GM06990 (cell line): ENCODE measurements around the gene OTOP1.
"Not testable (repeated sequence)": the region's sequence is repeated elsewhere in the genome, so short reads cannot be mapped to it uniquely, and the experiment has no call there.

Experiments used
- DNase-seq: peaks from one replicate; pipeline ENCODE4 v3.0.0-alpha.2; 2011; ENCODE audit not compliant: insufficient read length; ENCODE audit errors: extremely low read depth
- H3K27me3 ChIP-seq: replicated peaks from 2 replicates; pipeline ENCODE4 v1.6.0; 2011; ENCODE audit warnings: low read length; ENCODE audit not compliant: control insufficient read depth, insufficient read depth
- H3K36me3 ChIP-seq: 2 replicates; pipeline ENCODE4 v1.5.1; 2011; ENCODE audit warnings: low read length; ENCODE audit not compliant: control insufficient read depth, insufficient read depth
- H3K4me3 ChIP-seq: replicated peaks from 2 replicates; pipeline ENCODE4 v1.5.1; 2011; ENCODE audit warnings: low read depth, mild to moderate bottlenecking, control low read depth, low read length
- TF ChIP-seq, protein P1 (sequence below): IDR thresholded peaks from 2 replicates; pipeline ENCODE4 v1.5.1; 2011; ENCODE audit warnings: low read length, control low read depth, mild to moderate bottlenecking, inconsistent platforms; ENCODE audit not compliant: insufficient read depth, poor library complexity, severe bottlenecking

OTOP1 gene

DNA sequence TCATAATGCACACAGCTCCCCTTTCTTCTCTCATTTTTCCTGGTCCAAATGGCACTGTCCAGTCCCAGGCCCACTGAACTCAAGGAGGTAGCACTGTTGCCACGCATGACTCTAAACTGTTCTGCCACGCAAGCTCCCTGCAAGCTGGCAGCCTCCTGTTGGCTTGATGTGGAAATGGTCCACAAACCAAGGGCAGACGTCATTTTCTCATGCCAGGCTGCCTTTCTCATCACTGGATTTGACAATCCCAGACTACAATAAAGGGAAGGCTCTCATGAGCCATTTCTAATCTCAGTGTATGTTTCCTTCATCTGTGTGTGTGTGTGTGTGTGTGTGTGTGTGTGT is 22.4 kb downstream of the OTOP1 start:
- DNase-seq = no peak
- H3K27me3 ChIP-seq = no peaks in the 10 kb centered on the region; the same call in 1 of the 2 replicates
- no peak overlapping the region for H3K4me3 ChIP-seq
- TF ChIP-seq, protein P1, sequence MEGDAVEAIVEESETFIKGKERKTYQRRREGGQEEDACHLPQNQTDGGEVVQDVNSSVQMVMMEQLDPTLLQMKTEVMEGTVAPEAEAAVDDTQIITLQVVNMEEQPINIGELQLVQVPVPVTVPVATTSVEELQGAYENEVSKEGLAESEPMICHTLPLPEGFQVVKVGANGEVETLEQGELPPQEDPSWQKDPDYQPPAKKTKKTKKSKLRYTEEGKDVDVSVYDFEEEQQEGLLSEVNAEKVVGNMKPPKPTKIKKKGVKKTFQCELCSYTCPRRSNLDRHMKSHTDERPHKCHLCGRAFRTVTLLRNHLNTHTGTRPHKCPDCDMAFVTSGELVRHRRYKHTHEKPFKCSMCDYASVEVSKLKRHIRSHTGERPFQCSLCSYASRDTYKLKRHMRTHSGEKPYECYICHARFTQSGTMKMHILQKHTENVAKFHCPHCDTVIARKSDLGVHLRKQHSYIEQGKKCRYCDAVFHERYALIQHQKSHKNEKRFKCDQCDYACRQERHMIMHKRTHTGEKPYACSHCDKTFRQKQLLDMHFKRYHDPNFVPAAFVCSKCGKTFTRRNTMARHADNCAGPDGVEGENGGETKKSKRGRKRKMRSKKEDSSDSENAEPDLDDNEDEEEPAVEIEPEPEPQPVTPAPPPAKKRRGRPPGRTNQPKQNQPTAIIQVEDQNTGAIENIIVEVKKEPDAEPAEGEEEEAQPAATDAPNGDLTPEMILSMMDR = no peak
- no peaks in the 10 kb centered on the region for H3K36me3 ChIP-seq

DNA sequence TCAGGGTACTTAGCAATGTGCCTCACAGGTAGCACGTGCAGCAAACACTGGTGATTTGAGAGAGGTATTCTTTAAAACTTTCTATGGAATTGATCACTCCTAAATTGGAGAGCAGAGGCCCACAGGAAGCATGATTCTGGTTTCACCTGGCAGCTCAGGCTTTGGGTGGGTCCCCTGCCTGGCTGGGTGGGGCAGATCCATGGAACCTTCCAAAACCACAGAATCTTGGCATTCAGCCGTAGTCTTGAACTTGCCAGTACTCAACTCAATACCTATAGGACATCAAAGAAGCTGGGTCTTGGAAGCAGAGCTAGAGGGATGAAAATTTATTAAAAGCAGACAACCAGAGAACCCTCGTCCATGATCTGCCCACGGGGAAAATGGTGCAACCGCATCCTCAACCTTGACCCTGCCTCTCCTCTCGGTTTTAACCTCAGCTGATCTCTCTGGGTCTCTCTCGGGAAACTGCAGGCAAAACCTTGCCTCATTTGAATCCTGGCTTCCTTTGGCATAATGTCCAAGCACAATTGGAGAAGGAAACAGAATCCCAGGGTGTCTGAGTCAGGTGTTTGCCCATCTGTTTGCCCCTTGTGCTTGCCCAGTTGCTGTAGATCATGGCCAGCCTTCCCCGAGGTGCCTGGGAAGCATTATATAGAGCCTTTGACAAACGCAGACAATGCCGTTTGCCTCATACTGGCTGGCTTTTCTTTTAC is 22.9 kb downstream of the OTOP1 start:
- H3K4me3 ChIP-seq = no peak overlapping the region
- TF ChIP-seq, protein P1 = no peak
- no peaks in the 10 kb centered on the region for H3K36me3 ChIP-seq
- DNase-seq = no peak
- no peaks in the 10 kb centered on the region; the same call in 1 of the 2 replicates for H3K27me3 ChIP-seq

DNA sequence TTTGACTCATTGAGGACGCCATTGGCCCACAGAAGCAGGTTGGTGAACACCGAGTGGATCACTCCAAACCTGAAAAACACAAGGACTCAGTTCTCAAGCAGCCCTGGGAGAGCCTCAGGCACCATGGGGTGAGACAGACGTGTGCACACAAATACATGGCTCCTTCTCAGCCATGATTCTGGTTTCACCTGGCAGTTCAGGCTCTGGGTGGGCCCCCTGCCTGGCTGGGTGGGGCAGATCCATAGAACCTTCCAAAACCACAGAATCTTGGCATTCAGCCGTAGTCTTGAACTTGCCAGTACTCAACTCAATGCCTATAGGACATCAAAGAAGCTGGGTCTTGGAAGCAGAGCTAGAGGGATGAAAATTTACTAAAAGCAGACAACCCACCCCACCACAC is 24.2 kb downstream of the OTOP1 start:
- H3K36me3 ChIP-seq = no peaks in the 10 kb centered on the region
- TF ChIP-seq, protein P1 = no peak
- DNase-seq = no peak
- no peaks in the 10 kb centered on the region; the same call in 1 of the 2 replicates for H3K27me3 ChIP-seq
- no peak overlapping the region for H3K4me3 ChIP-seq

DNA sequence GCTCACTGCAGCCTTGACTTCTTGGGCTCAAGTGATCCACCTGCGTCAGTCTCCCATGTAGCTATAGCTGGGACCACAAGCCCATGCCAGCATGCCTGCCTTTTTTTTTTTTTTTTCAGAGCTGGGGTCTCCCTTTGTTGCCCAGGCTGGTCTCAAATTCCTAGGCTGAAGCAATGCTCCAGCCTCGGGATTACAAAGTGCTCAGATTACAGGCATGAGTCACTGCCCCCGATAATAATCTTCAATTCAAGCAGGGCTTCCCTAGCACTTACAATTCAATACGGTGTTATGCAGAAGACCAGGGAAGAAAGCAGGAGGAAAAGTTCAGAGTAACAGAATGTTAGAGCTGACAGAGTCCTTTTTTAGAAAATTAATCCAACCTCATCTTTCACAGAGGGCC is 26.1 kb downstream of the OTOP1 start:
- no peak for DNase-seq
- H3K4me3 ChIP-seq = no peak overlapping the region
- no peaks in the 10 kb centered on the region for H3K36me3 ChIP-seq
- TF ChIP-seq, protein P1 = no peak
- H3K27me3 ChIP-seq = no peaks in the 10 kb centered on the region; the same call in 1 of the 2 replicates

DNA sequence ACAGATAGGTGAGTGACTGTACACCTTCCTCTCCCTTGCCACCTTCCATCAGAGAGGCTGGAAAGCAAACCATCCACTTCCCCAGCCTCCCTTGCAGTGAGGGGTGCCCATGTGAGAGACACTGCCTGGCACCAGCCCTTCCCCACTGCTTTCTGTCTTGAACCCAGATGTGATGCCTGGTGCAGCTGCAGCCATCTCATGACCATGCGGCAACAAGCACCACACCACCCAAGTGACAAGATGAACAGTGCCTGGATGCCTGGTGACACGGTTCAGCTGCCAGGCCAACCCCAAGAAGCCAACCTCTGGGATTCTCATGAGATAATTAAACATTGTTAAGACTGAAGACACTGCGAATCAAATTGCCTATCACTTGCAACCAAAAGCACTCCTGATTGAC is 31.4 kb downstream of the OTOP1 start:
- TF ChIP-seq, protein P1 = no peak
- no peak overlapping the region for H3K4me3 ChIP-seq
- H3K27me3 ChIP-seq = no peaks in the 10 kb centered on the region; the same call in 1 of the 2 replicates
- no peak for DNase-seq
- no peaks in the 10 kb centered on the region for H3K36me3 ChIP-seq

DNA sequence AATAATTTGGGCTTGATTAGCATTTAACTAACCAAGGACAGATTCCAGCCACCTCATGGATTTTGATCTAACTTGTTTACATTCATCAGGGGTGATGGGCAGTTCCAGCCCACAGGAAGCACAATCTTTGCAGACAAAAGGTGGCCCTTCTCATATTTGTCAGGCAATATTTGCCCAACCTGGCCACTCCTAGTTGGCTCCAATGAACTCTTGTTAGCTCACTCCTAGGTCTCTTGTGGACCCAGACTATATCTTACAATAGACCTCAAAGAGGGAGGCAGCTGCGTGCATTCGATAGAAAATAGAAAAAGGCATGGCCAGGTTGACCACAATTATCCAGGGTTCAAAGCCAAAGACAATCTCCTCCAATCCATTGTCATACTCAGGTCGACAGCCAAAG is 38.2 kb downstream of the OTOP1 start:
- not testable (repeated sequence) for H3K4me3 ChIP-seq, H3K36me3 ChIP-seq, H3K27me3 ChIP-seq, DNase-seq
